ENCODE data around the gene CLDN24.

The CLDN24 gene

DNA sequence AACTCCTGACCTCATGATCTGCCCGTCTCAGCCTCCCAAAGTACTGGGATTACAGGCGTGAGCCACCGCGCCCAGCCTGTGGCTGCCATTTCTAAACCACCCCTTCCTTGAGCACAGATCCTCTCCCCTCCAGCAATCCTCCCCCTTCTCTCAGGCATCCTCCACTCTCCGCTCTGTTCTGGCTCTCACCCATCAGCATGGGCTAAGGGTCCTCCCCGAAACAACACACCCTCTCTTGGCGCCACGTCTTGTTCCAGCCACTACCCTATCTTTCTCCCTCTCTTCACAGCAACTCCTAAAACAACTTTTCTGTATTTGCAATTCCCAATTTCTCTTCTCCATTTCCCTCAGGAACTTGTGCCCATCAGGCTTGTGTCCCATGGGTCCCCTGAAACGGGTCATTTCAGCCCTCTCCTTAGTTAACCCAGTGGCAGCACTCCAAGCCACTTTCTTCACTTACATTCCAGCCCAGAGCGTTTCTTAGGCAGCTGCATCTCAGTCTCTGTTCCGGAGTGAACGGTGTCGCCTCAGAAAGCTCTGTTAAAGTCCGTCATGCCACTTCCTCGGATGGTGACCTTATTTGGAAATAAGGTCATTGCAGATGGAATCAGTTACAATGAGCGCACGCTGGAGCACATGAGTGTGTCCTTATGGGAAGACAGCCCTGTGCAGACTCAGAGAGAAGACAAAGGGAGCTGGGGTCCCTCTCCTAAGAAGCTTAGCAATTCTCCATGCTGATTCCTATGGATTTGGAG, 28.3 kb upstream of the CLDN24 start:
- no peak for DNase-seq (ENCODE audit: low read depth in 1 of 2, low spot score in 1 of 2)
- no peak overlapping the region for H3K27ac ChIP-seq (replicated peaks)
- H3K27me3 ChIP-seq (ENCODE audit: insufficient read depth, poor library complexity, severe bottlenecking), result no peaks in the 10 kb centered on the region
- no peak overlapping the region for H3K4me3 ChIP-seq (replicated peaks; ENCODE audit: insufficient read depth, low read length)
- TF ChIP-seq GABPA (IDR thresholded peaks at IDR 0.05; ENCODE audit: low read depth), result no peak
- TF ChIP-seq, protein P1, sequence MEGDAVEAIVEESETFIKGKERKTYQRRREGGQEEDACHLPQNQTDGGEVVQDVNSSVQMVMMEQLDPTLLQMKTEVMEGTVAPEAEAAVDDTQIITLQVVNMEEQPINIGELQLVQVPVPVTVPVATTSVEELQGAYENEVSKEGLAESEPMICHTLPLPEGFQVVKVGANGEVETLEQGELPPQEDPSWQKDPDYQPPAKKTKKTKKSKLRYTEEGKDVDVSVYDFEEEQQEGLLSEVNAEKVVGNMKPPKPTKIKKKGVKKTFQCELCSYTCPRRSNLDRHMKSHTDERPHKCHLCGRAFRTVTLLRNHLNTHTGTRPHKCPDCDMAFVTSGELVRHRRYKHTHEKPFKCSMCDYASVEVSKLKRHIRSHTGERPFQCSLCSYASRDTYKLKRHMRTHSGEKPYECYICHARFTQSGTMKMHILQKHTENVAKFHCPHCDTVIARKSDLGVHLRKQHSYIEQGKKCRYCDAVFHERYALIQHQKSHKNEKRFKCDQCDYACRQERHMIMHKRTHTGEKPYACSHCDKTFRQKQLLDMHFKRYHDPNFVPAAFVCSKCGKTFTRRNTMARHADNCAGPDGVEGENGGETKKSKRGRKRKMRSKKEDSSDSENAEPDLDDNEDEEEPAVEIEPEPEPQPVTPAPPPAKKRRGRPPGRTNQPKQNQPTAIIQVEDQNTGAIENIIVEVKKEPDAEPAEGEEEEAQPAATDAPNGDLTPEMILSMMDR (IDR thresholded peaks at IDR 0.05; ENCODE audit: insufficient read depth, low read length), result no peak
- TF ChIP-seq, protein P2, sequence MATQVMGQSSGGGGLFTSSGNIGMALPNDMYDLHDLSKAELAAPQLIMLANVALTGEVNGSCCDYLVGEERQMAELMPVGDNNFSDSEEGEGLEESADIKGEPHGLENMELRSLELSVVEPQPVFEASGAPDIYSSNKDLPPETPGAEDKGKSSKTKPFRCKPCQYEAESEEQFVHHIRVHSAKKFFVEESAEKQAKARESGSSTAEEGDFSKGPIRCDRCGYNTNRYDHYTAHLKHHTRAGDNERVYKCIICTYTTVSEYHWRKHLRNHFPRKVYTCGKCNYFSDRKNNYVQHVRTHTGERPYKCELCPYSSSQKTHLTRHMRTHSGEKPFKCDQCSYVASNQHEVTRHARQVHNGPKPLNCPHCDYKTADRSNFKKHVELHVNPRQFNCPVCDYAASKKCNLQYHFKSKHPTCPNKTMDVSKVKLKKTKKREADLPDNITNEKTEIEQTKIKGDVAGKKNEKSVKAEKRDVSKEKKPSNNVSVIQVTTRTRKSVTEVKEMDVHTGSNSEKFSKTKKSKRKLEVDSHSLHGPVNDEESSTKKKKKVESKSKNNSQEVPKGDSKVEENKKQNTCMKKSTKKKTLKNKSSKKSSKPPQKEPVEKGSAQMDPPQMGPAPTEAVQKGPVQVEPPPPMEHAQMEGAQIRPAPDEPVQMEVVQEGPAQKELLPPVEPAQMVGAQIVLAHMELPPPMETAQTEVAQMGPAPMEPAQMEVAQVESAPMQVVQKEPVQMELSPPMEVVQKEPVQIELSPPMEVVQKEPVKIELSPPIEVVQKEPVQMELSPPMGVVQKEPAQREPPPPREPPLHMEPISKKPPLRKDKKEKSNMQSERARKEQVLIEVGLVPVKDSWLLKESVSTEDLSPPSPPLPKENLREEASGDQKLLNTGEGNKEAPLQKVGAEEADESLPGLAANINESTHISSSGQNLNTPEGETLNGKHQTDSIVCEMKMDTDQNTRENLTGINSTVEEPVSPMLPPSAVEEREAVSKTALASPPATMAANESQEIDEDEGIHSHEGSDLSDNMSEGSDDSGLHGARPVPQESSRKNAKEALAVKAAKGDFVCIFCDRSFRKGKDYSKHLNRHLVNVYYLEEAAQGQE (IDR thresholded peaks at IDR 0.05; ENCODE audit: insufficient replicate concordance, low read depth), result no peak
- TF ChIP-seq SPI1 (IDR thresholded peaks at IDR 0.05; ENCODE audit: borderline replicate concordance, low read depth), result no peak
- no peak for TF ChIP-seq POLR2AphosphoS5 (IDR thresholded peaks at IDR 0.05; ENCODE audit: low read depth)

DNA sequence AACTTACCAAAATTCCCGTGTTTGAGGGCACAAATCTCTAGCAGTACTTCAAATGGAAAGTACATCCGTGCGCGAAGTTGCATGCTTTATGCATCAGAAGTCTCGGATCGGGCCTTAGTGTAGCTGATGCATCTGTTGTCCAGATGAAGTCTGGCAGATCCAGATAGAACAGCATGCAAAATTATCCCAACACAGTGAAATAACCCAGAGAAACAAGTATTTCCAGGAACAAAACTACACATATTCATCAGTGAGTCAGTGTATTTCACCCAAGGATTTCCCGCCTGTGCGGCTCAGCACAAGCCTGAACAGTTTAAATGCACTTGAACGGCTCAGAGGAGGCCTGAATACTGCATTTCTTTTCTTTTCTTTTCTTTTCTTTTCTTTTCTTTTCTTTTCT, 27.4 kb upstream of the CLDN24 start:
- no peak overlapping the region for H3K27ac ChIP-seq (replicated peaks)
- H3K27me3 ChIP-seq (ENCODE audit: insufficient read depth, poor library complexity, severe bottlenecking), result no peaks in the 10 kb centered on the region
- DNase-seq (ENCODE audit: low read depth in 1 of 2, low spot score in 1 of 2), result no peak
- TF ChIP-seq, protein P1 (IDR thresholded peaks at IDR 0.05; ENCODE audit: insufficient read depth, low read length), result no peak
- no peak for TF ChIP-seq SPI1 (IDR thresholded peaks at IDR 0.05; ENCODE audit: borderline replicate concordance, low read depth)
- TF ChIP-seq POLR2AphosphoS5 (IDR thresholded peaks at IDR 0.05; ENCODE audit: low read depth), result no peak
- TF ChIP-seq, protein P2 (IDR thresholded peaks at IDR 0.05; ENCODE audit: insufficient replicate concordance, low read depth), result no peak
- no peak for TF ChIP-seq GABPA (IDR thresholded peaks at IDR 0.05; ENCODE audit: low read depth)
- H3K4me3 ChIP-seq (replicated peaks; ENCODE audit: insufficient read depth, low read length), result no peak overlapping the region

DNA sequence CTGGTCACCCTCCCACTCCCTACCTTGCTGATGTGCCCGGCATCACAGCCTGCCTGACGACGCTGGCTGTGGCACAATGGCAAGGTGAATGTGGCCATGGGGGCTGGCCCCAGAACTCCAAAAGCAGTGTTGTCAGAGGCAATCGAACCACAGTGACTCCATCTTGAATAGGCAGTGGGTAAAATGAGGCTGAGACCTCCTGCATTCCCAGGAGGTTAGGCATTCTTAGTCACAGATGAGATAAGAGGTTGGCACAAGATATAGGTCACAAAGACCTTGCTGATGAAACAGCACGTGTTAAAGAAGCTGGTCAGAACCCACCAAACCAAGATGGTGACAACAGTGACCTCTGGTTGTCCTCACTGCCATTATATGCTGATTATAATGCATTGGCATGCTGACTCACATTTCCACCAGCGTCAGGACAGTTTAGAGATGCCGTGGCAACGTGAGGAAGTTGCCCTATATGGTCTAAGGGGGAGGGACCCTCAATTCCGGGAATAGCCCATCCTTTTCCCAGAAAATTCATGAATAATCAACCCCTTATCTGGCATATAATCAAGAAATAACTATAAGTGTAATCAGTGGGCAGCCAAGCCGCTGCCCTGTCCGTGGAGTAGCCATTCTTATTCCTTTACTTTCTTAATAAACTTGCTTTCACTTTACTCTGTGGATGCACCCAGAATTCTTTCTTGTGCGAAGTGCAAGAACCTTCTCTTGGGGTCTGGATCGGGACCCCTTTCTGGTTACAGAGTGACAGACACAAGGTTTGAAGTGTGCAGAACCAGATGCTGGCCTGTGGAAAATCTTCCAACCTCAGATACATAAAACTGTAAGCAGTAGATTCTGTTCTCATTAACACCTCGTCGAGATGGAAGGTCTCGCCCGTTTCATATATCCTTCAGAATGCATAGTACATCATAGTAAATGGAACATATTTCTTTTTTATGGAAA, 26.8 kb upstream of the CLDN24 start:
- Histone ChIP-seq H3K27me3 (ENCODE audit: insufficient read depth, poor library complexity, severe bottlenecking) (no peaks in the 10 kb centered on the region), H3K27ac (replicated peaks) (no peak overlapping the region), H3K4me3 (replicated peaks; ENCODE audit: insufficient read depth, low read length) (no peak overlapping the region)
- no peak for DNase-seq (ENCODE audit: low read depth in 1 of 2, low spot score in 1 of 2)
- TF ChIP-seq, protein P1 (IDR thresholded peaks at IDR 0.05; ENCODE audit: insufficient read depth, low read length), result no peak
- TF ChIP-seq SPI1 (IDR thresholded peaks at IDR 0.05; ENCODE audit: borderline replicate concordance, low read depth) (no peak), GABPA (IDR thresholded peaks at IDR 0.05; ENCODE audit: low read depth) (no peak)
